GM18873 (cell line): Measurements from ENCODE around the gene TM9SF3.
"Not testable (repeated sequence)": the region's sequence is repeated elsewhere in the genome, so short reads cannot be mapped to it uniquely, and the experiment has no call there.

ENCODE experiments used
- ATAC-seq: cut with Tn5 transposase; IDR thresholded peaks from one replicate; pipeline ENCODE4 v1.9.1; 2021; ENCODE audit warnings: mild to moderate bottlenecking, moderate library complexity, moderate number of reproducible peaks; ENCODE audit not compliant: unreplicated experiment, low FRiP score

Gene TM9SF3

DNA sequence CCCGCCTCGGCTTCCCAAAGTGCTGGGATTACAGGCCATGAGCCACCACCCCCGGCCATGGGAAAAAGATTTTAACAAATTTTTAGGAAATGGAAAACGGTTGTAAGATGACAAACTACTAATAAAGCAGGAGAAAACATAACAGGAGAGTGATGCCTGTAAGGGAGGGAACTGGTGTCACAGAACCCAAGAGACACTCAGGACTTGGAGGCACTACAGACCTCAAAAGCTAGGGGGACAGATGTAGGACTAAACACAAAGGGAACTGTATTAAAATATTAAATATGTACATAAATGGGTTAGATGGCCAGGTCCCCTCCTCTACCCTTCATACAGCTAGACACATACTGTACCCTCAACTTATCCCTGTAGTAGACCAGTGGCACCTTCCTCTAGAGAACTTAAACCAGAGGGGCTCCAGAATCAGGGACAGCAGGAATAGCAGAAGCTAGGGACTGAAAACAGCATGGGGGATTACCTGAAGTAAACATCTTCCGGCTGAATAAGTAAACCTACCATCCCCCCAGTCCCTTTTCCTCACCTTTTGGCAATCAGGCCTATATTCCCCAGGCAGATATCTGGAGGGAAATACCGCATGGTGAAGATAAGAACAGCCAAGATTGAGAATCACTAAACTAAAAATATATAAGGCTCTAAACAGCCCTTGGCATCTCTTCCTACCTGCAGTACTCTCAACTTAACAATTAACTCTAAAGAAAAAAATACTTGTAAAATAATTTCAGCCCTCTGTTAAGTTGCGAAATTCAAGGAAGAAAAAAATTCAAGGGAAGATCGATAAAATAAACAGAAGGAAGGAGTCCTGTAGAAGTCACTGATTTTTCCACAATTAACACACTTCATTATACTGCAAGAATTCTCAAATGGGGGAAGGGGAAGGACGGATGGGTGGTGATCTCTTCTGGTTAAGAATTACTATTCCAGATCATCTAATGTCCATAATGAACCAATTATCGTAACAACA lies 15.5 kb downstream of the TM9SF3 start:
- ATAC-seq = no peak

DNA sequence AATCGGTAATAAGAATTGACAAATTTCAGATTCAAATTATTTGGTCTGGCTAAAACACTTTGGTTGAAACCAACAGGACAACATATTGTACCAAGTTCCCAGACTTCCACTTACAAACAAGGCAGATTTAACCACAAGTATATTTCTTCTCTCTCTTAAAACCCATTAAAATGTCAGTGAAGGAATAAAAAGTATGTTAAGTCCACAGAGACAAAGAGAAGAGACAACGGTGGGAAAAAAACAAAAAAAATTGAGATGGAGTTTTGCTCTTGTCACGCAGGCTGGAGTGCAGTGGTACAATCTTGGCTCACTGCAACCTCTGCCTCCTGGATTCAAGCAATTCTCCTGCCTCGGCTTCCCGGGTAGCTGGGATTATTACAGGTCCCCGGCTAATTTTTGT lies 16.3 kb downstream of the TM9SF3 start:
- ATAC-seq = no peak

DNA sequence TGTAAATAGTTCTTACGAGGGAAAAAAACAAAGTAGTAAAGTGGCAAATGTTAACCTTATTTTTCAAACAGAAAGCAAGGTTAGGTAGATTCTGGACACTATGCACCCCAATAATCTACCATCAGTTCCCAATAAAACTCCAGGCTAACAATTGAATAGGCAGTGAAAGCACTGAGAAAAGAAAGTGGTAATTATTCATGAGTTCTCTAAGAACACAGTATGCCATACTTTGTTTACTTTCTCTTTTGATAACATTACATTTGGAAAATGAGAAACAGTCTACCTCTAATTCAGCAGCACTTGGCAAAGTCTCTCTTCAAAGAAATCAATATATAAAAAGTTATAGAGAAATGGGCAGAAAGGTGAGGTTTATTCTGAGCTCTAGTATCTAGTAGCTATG lies 18.4 kb downstream of the TM9SF3 start:
- ATAC-seq = no peak

DNA sequence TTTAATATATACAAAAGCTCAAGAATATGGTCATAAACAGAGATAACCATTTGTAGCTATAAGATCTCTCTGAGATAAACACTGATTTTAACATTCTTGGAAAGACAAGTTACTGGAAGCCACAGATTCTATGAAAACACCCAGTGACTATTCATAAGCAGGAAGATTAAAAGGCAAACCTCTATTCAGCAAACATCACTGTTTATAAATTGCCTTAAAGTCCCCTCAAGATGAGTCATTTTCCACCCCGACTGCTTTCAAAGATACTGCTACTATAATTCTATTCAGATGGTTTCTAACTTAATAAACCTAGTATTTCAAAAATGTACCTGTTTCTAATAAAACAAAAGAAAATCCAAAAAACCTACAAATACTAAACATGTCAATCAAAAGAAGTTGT lies 21.0 kb downstream of the TM9SF3 start:
- ATAC-seq = no peak

DNA sequence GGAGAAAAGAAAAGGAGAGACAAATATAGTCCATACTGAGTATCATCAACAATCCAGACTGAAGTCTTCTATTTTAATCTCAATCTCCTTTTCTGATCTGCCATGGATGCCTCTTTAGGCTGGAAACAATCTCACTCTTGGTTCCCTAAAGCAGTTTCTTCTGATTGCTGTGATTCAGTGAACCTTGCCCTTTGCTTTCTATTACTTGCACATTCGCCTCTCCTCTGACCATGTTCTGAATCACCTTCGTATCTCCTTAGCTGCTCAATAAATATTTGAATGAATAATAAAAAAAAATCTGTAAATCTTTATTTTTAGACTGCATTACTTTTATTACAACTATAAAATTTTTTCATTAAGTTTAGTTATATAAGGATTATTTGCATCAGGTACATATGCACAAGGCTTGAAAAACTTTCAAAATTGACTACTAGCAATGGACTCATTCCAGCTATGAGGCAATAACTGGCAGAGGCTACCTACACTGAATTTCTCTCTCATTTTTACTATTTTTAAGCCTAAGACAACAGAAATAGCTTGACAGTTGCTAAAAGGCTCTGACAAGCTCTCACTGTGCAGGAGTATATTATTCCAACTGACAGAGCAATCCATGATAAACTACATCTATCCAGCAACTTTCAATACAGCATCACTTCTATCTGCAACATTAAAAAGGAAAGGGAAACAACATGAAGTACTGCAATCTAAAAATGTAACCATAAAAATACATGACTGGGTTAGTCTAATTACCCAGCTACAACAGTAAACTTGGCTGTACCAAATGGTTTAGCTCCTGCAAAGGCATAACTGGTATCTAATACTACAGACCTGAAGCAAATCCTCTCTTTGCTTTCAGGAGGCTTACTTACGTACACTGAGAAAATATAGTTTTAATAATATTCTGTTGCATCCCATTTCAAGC lies 25.6 kb downstream of the TM9SF3 start:
- no peak for ATAC-seq

DNA sequence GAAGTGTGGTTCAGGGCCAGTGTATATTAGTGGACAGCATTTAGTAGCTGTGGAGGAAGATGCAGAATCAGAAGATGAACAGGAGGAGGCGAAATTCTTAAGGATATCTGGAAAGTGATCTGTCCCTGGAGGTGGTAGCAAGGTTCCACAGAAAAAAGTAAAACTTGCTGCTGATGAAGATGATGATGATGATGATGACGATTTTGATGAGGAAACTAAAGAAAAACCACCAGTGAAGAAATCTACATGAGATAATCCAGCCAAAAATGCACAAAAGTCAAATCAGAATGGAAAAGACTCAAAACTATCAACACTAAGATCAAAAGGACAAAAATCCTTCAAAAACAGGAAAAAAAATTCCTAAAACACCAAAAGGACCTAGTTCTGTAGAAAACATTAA lies 26.3 kb downstream of the TM9SF3 start:
- no peak for ATAC-seq

DNA sequence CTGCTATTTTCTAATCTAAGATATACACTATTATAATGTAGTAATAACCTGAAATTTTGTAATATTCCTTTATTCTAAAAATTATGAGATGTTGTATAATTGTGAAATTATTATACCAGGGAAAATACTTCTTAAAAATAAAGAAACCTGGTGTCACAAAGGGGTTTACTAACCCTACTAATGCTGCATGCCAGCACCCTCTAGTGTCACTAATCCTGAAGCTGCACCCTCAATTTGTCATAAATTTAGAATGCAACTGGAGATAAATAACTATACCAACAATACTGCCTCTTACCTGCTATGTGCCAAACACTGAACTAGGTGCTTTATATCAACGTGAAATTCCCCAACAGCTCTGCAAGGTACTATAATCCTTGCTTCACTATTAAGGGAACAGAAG lies 30.8 kb downstream of the TM9SF3 start:
- ATAC-seq = no peak

DNA sequence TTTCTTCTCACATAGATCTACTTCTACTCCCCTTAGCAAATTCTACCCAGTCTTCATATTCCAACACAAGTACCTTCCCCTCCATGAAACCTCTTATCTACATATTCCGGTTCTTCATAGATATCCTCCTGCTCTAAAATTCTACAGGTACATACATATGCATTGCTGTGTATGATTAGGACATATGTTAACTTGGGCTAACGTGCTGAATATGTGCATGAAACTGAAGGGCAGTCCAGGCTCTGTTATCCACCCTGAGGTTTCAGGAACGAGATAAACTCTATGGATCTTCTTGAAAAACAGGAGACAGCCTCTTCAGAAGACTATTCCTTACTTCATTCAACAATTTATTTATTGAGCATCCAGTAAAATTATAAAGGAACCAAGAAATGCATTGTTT lies 31.5 kb downstream of the TM9SF3 start:
- ATAC-seq = no peak

DNA sequence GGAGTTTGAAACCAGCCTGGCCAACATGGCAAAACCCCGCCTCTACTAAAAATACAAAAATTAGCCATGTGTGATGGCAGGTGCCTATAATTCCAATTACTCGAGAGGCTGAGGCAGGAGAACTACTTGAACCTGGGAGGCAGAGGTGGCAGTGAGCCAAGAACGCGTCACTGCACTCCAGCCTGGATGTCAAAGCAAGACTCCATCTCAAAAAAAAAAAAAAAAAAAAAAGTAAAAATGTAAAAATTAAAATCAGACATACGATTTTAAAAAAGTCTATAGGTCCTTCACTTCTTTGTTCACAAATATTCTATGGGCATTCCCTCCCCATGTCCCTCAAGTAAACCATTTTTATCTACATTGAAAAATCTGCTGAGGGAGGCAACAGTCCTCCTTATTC lies 38.2 kb downstream of the TM9SF3 start:
- no peak for ATAC-seq

DNA sequence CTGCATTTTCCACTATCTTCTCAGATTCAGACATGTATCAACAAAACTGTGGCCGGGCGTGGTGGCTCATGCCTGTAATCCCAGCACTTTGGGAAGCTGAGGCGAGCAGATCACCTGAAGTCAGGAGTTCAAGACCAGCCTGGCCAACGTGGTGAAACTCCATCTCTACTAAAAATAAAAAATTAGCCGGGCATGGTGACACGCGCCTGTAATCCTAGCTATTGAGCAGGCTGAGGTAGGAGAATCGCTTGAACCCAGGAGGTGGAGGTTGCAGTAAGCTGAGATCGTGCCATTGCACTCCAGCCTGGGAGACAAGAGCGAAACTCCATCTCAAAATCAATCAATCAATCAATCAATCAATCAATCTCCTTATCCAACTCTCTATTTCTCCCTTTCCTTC lies 41.3 kb downstream of the TM9SF3 start:
- not testable (repeated sequence) for ATAC-seq

DNA sequence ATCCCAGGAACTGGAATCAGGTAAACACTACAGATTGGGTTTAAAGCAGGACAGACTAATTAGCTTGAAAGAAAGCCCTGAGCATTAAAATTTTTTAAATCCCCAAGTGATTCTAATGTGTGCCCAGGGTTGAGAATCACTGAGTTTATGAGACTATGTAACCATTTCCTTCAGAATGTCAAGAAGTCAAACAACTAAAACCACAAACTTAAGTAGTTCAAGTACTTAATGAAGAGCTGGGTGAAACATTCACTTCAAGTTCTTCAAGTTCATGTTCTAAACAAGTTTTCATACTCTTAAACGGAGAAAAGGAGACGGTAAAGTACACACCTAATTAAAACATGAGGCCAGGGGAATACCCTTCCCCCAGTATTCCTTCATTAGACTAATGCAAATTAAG lies 44.9 kb downstream of the TM9SF3 start:
- no peak for ATAC-seq

DNA sequence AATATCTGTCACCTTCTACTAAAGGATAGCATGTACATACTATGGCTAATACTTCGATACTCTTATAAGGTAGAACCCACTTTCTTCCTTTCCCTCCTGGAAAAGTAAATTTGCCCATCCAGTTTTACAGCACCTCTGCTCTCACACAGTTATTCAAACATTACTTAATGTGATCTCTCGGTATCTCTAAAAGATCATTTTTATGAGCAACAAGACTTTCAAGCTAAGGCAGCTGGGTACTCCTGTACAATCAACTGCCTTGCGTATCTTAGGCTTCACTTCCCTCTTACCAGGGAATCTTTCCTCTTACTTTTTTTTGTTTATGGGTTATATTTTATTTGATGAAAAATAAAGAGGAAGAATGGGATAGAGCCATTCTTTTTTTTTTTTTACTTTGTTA lies 46.6 kb downstream of the TM9SF3 start:
- ATAC-seq = no peak

DNA sequence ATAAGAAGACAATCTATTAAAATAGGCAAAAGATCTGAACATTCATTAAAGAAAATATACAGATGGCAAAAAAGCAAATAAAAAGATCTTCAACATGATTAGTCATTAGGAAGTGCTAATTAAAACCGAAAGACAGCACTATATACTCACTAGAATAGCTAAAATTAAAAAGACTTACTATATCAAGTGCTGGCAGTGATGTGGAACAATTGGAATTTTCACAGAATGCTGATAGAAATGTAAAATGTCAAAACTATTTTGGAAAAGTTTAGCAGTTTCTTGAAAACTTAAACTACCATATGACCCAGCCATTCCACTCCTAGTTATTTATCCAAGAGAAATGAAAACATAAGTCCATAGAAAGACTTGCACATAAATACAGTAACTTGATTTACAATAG lies 48.1 kb downstream of the TM9SF3 start:
- ATAC-seq = no peak

DNA sequence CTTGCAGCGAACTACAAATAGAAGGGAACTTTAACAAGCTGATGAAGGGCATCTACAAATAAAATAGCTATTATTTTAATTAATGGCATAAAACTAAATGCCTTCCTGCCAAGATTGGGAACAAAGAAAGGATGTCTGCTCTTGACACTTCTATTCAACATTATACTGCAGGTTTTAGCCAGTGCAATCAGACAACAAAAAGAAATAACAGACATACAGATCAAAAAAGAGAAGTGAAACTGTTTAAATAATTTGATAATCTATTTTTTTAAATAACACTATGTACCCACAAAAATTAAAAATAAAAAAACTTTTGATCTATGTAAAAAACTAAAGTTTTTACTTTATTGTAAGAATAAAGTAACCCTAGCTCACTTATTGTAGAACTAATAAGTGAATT lies 50.7 kb downstream of the TM9SF3 start:
- ATAC-seq = no peak

DNA sequence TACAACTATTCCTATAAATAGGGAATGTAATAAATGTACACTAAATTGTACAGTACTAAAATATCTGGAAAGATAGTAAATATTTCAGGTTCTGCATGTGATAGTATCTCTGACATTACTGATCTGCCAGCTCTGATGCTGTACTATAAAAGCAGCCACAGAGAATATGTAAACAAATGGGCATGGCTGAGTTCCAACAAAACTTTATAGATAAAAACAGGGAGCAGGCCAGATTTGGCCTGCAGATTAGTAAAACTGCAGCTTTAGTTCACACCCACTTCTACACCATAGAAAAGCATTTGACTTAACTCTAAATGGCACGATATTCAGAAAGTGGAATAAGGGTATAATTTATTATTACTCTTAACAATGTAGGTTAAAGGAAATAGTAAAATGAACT lies 54.3 kb downstream of the TM9SF3 start:
- no peak for ATAC-seq

DNA sequence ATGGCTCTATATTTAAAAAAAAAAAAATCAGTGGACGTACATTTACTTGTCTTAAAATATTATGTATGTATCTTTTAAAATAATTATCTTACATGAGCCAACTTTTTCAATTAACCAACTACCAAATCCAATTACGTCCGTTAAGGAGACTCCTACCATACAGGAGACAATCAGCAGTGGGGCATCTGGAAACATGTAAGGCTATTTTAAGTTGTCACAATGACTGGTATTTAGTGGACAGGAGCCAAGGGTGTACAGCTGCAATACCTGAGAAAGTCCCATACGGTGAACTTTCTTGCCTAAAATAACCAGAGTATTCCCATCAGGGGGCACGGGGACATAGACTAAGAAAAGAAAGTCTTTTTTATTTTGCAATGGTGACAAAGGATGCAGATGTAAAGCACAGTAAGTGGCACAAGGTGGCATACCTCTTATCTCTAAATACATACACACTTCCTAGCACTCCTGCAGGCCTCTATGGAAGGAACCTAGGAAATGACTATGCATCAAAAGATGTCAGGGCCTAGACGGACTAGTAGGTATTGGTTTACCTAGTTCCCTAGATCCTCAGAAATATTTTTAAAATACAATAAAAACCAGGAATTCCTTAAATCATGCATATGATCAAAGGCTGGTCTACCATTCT lies 57.1 kb downstream of the TM9SF3 start:
- no peak for ATAC-seq

DNA sequence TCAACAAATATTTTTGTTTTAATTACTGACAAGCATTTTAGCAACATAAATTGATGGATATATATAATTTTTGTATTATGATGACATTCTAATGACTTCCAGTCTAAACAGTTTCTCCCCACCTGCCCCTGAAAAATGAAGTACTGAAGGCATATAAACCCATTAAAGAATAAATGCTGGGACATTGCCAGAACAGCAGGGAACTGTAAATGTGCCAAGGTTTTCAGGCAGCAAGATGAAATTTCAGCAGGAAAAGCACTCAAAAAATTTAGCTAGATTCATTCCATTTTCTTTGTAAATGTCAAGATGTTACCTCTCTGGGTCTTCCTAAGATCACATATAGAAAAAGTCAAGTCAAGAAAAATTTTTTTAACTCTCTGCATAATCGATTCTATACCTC lies 62.1 kb downstream of the TM9SF3 start:
- no peak for ATAC-seq

DNA sequence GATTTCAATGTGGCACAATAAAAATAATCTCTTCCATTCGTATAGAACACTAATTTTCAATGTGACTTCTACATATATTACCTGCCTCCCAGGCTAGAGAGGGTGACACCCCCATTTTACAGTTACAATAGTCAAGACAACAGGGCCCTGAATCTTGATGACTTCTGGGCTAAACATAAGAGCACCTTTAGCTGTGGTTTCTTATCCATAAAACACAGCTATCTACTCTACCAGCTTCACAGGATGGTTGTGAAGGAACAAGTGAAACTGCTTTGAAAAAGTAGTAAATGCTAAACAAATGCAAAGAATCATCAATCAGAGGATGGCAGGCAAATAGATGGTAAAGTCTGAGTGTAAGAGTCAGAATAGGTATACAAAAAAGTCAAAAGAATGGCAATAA lies 69.5 kb downstream of the TM9SF3 start:
- no peak for ATAC-seq

DNA sequence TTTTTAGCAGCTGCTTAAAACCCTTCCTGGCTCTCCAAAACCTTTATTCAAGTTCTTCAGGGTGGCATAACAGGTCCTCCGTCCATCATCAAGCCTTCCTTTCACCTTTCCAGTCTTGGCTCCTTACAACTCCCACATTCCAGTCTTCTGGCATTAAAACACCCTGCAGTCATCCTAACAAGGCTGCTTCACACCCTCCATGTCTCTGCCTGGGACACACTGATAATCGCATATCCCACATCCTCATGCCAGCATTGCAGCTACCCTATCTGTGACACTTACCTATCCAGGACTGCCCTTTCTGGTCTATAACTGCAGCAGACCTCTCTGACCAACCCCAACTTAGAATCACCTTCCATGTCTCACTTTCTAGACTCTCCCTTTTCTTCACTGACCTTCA lies 70.5 kb downstream of the TM9SF3 start:
- no peak for ATAC-seq

DNA sequence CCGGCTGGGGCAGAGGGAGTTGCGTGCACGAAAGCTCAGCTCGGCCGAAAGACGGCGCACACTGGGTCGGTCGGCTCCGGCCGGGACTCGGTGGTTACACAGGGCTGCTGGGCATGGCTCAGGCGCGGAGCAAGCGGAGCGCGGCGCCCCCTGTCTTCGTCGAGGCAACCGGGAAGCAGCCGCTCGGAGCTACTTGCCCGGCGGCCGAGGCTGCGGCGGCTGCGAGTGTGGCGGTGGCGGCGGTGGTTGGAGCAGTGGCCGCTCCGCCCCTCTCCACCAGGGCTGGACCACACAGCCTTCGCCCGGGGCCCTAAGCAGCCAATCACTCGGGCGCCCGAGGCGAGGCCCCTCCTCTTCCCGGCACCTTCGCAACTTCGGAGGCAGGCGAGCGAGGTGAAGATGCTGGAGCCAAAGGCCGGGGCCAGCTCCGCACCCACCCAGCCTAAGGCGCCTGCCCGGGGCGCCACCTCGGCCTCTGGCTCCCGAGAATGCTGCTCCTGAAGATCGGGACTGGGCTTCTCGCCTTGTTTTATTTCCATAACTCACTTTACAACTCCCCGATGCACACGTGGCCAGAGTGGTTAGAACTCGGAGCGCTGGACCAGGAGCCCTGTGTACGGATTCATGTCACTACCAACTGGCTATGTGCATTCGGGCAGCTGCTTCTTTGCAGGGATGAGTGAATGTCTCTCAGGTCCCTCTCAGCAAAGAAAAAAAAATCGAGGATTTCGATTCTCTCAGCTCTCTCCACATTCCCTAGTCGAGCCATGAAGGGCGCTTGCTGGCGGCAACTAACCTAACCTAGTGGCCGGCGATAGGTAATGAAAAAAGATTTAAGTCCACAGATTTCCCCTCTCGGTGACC lies 72.9 kb downstream of the TM9SF3 start, which contains the start of gene TLL2:
TSS of gene TLL2 (minus strand) at position 229 of the 864 bp plus-strand sequence. CDS start 241 bp downstream, outside the sequence.
- ATAC-seq = peak; percentile 61
